GM21619 (cell line): ENCODE data around the gene OSR1.
"Not testable (repeated sequence)": the region's sequence is repeated elsewhere in the genome, so short reads cannot be mapped to it uniquely, and the experiment has no call there.

ENCODE experiments used
- ATAC-seq: cut with Tn5 transposase; IDR thresholded peaks from one replicate; pipeline ENCODE4 v1.9.1; 2021; ENCODE audit not compliant: unreplicated experiment

OSR1 gene

GRCh38 chr2:19358242-19359020 is at the start of gene OSR1:
Gene OSR1, minus strand, starts transcription at chr2:19358623. Its CDS starts 4,818 bp downstream, at chr2:19353805.
- ATAC-seq: no peak

DNA sequence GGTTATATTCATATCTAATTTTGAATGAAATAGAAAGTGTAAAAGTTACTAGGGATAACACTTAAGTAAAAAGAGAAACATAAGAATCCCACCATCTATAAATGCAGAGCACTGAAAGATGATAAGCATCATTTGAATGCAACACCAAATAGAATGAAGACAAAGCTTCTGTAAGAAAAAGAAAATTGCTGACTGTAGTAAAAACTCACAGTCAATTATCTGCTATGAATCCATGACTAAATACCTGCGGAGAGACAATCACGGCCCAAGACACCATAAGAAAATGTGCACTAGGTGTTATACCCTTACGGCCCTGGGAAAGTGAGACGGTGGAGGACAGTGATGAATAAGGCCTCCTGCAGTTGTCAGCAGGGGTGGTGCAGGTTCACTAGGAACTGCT is 45.4 kb upstream of the OSR1 start:
- no peak for ATAC-seq

DNA sequence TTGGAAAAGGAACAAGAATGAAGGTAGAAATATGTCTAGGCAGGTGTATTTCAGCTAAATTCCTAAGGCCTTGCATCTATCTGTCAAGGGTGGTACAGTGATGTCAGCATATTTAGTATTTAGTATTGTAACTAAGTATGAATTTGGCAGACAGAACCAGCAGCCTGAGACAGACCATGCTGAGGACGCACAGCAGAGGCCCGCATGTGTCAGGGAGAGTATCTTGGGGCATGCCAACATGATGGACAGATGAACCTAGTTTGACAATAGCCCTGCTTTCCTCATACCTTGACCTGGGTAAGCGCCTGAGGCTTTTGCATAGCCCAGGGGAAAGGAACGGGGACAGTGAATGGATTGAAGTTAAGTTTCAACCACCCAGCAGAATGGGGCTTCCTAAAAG is 33.8 kb upstream of the OSR1 start:
- ATAC-seq: no peak

DNA sequence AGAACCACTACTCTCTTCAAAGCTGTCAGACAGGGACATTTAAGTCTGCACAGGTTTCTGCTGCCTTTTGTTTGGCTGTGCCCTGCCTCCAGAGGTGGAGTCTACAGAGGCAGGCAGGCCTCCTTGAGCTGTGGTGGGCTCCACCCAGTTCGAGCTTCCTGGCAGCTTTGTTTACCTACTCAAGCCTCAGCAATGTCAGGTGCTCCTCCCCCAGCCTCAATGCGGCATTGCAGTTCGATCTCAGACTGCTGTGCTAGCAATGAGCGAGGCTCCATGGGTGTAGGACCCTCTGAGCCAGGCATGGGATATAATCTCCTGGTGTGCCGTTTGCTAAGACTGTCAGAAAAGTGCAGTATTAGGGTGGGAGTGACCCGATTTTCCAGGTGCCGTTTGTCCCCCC is 31.0 kb upstream of the OSR1 start:
- not testable (repeated sequence) for ATAC-seq

DNA sequence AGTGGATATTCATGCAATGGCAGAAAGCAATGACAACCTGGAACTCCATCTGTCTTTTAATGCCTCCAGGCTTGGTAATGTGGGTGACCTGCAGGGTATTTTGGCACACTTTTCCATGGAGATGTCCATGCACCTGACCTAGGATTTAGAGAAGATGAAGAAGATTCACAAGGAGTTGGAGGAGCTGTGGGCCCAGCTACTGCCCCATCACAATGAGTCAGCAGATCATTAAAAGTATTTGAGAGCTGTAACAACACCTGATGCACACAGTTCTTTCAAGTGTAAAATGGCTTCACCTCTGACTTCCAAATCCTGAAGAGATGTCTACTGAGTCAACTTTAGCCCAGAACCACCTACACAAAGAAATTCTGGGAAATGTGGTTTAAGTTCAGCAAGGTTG is 22.1 kb upstream of the OSR1 start:
- ATAC-seq: no peak

- no peak for ATAC-seq
These were observed 20.5 kb upstream of the OSR1 start for GRCh38 chr2:19378939-19379338.

- no peak for ATAC-seq
These were observed 19.3 kb upstream of the OSR1 start for GRCh38 chr2:19377717-19378116.

DNA sequence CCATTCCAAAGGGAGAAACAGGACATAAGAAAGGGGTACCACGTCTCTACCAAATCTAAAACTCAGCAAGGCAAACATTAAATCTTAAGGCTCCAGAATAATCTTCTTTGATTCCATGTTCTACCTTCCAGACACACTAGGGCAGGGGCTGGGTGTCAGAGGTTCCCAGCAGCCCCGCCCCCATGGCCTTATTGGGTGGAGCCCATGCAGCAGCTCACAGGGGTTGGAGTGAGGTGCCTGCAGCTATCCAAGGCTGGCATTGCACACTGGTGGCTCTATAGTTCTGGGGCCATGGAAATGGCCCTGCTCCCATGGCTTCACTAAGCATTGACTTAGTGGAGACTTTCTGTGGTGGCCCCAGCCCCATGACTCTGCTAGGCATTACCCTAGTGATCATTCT is 14.9 kb upstream of the OSR1 start:
- ATAC-seq: no peak

DNA sequence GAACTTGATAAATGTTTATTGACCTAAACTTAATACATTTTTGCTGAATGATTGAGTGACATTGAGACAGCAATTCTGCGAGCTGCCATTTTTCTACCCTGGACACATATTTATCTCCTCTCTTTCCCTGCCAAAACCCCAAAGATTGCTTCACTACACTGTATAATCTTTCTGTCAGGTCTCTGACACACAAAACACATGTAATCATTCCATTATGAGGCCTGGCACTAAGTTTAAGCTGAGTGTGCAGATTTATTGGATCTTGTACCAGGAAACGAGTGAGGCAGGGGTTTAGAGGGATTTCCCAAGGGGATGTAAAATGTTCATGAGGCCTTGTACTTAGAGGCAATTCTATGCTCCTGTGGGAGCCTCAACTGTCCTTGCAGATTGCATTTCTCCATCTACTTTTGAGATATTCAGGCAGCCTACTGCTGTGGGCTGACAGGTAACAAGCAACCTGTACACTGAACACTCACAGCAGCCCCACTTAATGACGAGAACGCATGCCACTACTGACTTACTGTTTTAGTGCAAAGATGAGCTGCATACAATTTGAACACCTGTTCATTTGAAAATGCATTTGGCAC is 13.7 kb upstream of the OSR1 start:
- no peak for ATAC-seq

DNA sequence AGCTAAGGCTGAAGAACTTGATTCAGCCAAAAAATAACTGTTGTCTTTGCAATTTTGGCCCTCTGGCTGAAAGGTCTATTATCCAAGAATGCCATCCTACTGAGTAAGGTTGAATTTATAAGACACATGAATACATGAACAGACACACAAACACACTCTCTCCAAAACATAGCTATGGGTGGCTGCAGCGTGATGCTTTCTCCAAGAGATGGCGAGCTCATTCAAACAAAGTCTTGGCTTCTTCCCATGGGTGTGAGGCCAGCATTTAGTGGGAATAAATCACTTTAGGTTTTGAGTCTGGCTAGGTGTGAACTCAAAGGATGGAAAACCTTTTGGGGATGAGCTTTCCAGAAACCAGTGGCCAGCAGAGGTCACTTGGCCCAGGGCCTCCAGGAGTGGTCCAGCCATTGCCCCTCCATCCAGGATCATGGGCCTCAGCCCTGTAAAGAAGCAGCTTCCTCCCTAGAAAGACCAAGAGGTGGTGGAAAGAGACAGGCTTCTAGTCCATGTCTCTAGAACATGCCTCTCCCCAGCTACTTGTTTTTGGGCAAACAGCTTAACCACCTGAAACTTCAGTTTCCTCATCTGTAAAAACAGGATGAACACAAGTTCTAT is 11.0 kb upstream of the OSR1 start:
- no peak for ATAC-seq

- ATAC-seq: no peak
These were observed 10.3 kb upstream of the OSR1 start for GRCh38 chr2:19368760-19369159.

GRCh38 chr2:19367326-19367725 is 8.9 kb upstream of the OSR1 start:
- ATAC-seq: no peak

- ATAC-seq: no peak
These were observed 6.7 kb upstream of the OSR1 start for GRCh38 chr2:19365126-19365525.

GRCh38 chr2:19364014-19364413 is 5.6 kb upstream of the OSR1 start:
- ATAC-seq: no peak

GRCh38 chr2:19363474-19363778 is 5.0 kb upstream of the OSR1 start:
- no peak for ATAC-seq

DNA sequence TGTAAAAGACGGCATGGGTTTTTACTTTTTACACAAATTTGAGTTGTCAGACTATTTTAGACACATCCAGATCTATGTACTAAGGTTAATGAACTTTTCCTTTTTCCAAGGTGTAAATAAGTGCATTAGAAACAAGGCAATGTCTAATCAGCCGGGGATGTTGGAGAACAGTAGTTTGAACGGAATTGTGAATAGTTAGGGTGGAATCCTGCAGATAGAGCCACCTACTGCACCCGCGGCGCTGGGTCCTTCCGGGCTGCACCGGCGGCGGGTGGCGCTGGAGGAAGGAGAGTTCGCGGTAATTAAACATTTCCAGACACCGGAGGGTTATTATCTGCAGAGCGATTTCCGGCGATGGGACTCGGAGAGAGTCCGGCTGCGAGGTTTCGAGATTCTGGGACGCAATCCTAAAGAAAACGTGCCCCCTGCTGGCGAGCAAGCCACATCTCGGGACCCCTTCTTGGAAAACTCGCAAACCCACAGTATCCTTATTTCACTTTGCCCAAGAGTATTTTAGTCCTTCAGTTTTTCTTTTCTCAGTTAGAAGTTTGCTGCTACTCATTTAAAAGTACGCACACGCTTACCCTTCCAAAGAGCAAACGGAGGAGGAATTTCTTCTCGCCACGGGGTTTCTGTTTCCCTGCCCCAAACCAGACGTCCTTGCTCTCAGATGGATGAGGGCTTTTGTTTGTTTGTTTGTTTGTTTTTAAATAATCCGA is 4.5 kb upstream of the OSR1 start:
- peak; percentile 55 for ATAC-seq

DNA sequence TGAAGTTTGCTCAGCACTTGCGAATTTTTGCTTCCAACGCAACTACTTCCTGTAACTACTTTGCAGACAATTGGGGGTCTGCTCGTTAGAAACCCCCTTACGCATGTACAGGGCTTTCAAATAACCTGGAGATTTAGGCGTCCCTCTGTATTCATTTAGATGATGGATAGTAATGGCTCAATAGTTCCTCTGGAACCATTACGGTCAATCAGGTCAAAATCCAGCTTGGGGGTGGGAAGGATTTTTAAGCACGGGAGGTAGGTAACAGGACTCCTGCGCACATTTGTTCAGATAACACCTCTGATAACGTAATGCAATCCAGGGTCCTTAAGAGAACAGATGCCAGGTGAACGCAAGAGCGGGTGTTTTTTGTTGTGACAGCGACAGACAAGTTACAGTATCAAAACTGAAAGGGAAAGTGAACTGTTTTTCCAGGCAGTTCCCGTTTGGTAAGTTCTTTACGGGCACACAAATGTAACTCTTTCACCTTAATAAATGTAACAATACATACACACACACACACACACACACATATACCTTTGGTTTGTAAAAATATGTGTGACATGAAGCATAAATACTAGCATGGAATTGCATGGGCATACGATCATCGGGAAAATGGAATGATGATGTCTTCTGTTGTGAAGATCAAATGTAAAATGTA is 3.8 kb upstream of the OSR1 start:
- ATAC-seq: no peak

DNA sequence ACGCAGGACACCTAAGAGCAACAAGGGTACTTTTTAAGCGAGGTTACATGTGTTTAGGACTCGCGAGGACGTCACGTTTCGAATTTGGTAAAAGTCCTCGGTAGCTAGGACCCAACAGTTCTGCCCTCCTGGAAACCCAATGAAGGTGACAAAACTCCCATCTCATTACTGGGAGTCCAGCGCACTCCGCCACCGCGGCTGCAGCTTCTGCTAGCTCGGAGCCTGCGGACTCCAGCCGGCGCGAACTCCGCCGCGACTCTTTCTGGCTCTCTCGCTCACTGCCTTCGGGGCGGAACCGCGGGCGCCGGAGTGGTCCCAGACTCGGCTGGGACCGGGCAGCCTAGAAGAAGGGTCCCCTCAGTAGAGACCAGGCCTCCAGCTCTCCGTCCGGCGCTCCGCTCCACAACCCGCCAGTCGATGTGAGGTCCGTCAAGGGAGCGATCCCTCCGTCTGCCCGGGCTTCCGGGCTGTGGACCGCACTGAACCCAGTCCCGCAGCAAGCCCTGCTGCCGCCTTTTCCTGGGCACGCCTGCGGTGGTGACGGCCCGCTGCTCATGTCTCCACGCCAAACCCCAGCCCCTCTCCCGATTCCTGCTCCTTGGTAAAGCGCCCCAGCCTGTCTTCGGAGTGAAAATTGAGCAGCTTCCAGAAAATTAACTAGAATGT is 3.0 kb upstream of the OSR1 start:
- ATAC-seq: no peak

DNA sequence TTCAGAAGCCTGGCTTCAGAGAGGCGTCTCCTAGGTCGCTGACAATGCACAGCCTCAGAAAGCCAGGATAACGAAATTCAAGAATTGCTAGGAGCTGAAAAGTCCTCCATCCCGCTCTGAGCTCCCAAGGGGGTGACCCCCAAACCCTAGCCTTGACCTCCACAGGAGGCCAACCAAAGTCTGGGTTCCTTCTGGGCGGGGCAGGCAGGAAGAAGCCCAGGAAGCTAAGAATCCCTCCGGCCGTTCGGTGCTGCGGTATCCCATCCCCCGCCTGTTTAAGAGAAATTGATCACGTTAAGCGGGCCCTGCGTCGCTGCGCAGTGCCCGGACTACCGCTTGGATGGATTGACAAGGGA is 2.5 kb upstream of the OSR1 start:
- no peak for ATAC-seq

DNA sequence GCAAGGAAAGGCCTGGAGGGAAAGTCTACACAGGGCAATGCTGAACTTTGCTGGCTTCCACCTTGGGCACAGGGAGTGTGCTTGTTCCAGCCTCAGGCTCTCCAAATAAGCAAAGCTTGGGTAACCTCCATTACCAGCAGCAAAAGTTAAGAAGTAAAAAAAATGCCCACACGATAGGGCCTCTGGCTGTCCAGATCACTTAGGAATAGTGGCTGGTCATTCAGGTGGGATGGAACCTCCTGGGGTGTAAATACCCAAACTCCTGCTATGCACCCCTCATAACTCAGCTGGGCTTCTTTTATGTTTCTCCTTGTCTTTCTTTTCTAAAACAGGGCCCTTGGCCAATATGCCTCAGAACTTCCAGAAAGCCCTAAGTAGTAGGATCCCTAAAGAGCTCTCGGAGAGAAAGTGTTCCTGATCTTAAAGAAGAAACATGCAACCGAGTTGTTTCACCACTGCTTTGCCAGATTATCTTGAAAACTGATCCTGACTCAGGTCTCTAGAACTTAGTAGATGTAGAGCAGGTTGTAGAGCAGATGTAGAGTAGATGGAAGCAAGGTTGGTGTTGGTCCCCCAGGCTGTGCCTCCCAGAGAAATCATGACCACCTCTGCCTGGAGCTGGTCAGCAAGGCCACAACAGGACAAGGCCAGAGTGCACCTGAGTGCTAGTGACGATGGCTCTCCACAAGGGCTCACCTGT is 2.0 kb upstream of the OSR1 start:
- no peak for ATAC-seq
